Sigmoid colon (tissue), 4 donors: ENCODE measurements around the gene TRPM6.

ENCODE experiments used
- CTCF ChIP-seq, 4 experiments: fragments of 450-650 bp in 3 of 4; fragments of 200-600 bp in 1 of 4; IDR thresholded peaks; one replicate each; pipeline ENCODE4 v1.5.1; 2016 to 2019; ENCODE audit warnings: antibody characterized with exemption in 4 of 4, mild to moderate bottlenecking in 3 of 4, moderate library complexity in 2 of 4
- EP300 ChIP-seq, 4 donors: sonication (generic); formaldehyde crosslinking; IDR thresholded peaks; one replicate each; pipeline ENCODE4 v1.6.1; 2017; ENCODE audit warnings: antibody characterized with exemption in 4 of 4
- POLR2A ChIP-seq, 2 donors: fragments of 450-650 bp; IDR thresholded peaks; one replicate each; pipeline ENCODE4 v1.6.1; 2016; ENCODE audit warnings: antibody characterized with exemption in 2 of 2, mild to moderate bottlenecking in 2 of 2, moderate library complexity in 2 of 2

GRCh38 chr9:74691058-74691457, 196.7 kb downstream of the TRPM6 start:
- TF ChIP-seq CTCF (IDR thresholded peaks at IDR 0.05), result no peak
- TF ChIP-seq EP300 (IDR thresholded peaks at IDR 0.05), result no peak
- no peak for TF ChIP-seq POLR2A (IDR thresholded peaks at IDR 0.05)
